ENCODE measurements around the gene CDK15. TPM values are rescaled to one million over a fixed set of nuclear protein-coding genes. Genes with fewer than 3 reads are reported as not detected.

CDK15 gene
- total RNA-seq, 1 experiment from 2014 or later, result 4.8 TPM

GRCh38 chr2:201795607-201796477, 10.5 kb upstream of the CDK15 start:
- Histone ChIP-seq H3K27ac (ENCODE audit: low read length) (peak overlapping the region; percentile 93), H3K4me1 (ENCODE audit: control insufficient read depth, insufficient read depth, low read length) (peaks cover 29% of the 10 kb centered on the region), H3K27me3 (ENCODE audit: control insufficient read depth, insufficient read depth, low read length) (no peaks in the 10 kb centered on the region), H3K36me3 (ENCODE audit: control insufficient read depth, insufficient read depth, low read length) (no peaks in the 10 kb centered on the region), H3K4me3 (ENCODE audit: low read depth in 2 of 2, low read length in 2 of 2) (no peak overlapping the region), H3K9me3 (ENCODE audit: control insufficient read depth, insufficient read depth, low read depth, low read length) (no peaks in the 10 kb centered on the region; the same call in 1 of the 2 replicates)
- DNase-seq (ENCODE audit: low read depth, low spot score) (peak; percentile 33), ATAC-seq (peak; percentile 54)
- in situ Hi-C loops (cut with HindIII; ENCODE audit: low pct_unique_long_range_greater_than_20kb, low sequenced_read_pairs), result no loop called here
- TF ChIP-seq TCF7L2 (IDR thresholded peaks at IDR 0.05; ENCODE audit: low read depth, low read length), result no peak
- TF ChIP-seq REST (IDR thresholded peaks at IDR 0.05; ENCODE audit: insufficient read depth in 1 of 2, low read depth in 2 of 2, low read length in 1 of 2), result no peak
- TF ChIP-seq, protein P1, sequence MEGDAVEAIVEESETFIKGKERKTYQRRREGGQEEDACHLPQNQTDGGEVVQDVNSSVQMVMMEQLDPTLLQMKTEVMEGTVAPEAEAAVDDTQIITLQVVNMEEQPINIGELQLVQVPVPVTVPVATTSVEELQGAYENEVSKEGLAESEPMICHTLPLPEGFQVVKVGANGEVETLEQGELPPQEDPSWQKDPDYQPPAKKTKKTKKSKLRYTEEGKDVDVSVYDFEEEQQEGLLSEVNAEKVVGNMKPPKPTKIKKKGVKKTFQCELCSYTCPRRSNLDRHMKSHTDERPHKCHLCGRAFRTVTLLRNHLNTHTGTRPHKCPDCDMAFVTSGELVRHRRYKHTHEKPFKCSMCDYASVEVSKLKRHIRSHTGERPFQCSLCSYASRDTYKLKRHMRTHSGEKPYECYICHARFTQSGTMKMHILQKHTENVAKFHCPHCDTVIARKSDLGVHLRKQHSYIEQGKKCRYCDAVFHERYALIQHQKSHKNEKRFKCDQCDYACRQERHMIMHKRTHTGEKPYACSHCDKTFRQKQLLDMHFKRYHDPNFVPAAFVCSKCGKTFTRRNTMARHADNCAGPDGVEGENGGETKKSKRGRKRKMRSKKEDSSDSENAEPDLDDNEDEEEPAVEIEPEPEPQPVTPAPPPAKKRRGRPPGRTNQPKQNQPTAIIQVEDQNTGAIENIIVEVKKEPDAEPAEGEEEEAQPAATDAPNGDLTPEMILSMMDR (IDR thresholded peaks at IDR 0.05), result peak; percentile 90
- BruUV-seq (replicated peaks), result no TSS peak
- CTCF ChIA-PET, result no interaction called here
- POLR2A ChIA-PET, result no interaction called here
- intact Hi-C loops (cut with micrococcal nuclease; ENCODE audit: unreplicated experiment), result loop anchor here (1.0 to 10.0 kb wide), 3 partner anchors 65 to 382 kb away; partner anchors contain the start of gene FZD7

DNA sequence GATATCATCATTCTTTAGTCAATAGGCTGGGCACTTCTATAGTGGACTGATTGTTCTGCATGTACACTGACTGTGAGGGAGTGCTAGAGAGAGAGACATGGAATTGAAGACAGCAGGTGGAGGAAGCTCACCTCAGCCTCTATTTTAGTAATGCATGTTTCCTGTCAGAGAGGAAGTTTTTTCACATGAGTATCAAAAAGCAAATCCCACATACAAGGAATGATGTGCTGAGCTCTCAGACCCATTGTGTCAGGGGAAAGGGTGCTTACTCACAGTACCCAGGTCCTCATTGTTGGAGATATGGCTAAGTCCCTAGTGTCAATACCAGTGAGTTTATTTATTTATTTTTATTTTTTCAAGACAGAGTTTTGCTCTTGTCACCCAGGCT, 9.9 kb upstream of the CDK15 start:
- DNase-seq (ENCODE audit: low read depth, low spot score) (peak; percentile 8), ATAC-seq (no peak)
- CTCF ChIA-PET, result no interaction called here
- POLR2A ChIA-PET, result no interaction called here
- Histone ChIP-seq H3K36me3 (ENCODE audit: control insufficient read depth, insufficient read depth, low read length) (no peaks in the 10 kb centered on the region), H3K9me3 (ENCODE audit: control insufficient read depth, insufficient read depth, low read depth, low read length) (no peaks in the 10 kb centered on the region; the same call in 1 of the 2 replicates), H3K4me3 (ENCODE audit: low read depth in 2 of 2, low read length in 2 of 2) (no peak overlapping the region), H3K27me3 (ENCODE audit: control insufficient read depth, insufficient read depth, low read length) (no peaks in the 10 kb centered on the region), H3K4me1 (ENCODE audit: control insufficient read depth, insufficient read depth, low read length) (peaks cover 29% of the 10 kb centered on the region), H3K27ac (ENCODE audit: low read length) (peak overlapping the region; percentile 93)
- intact Hi-C loops (cut with micrococcal nuclease; ENCODE audit: unreplicated experiment), result loop anchor here (1.0 to 10.0 kb wide), 3 partner anchors 64 to 382 kb away; partner anchors contain the start of gene FZD7
- BruUV-seq (replicated peaks), result no TSS peak
- no peak for TF ChIP-seq TCF7L2 (IDR thresholded peaks at IDR 0.05; ENCODE audit: low read depth, low read length)
- TF ChIP-seq REST (IDR thresholded peaks at IDR 0.05; ENCODE audit: insufficient read depth in 1 of 2, low read depth in 2 of 2, low read length in 1 of 2), result no peak
- no peak for TF ChIP-seq SIN3A (IDR thresholded peaks at IDR 0.05; ENCODE audit: borderline replicate concordance, insufficient read depth, low read depth, low read length)
- in situ Hi-C loops (cut with HindIII; ENCODE audit: low pct_unique_long_range_greater_than_20kb, low sequenced_read_pairs), result no loop called here

Measured in Panc1 (cell line).